Panc1 (cell line): ENCODE data around the gene FBF1. TPM values are rescaled to one million over a fixed set of nuclear protein-coding genes. Genes with fewer than 3 reads are reported as not detected.
"Not testable (repeated sequence)": the region's sequence is repeated elsewhere in the genome, so short reads cannot be mapped to it uniquely, and the experiment has no call there.

ENCODE experiments used
- ATAC-seq: fragments of 200-7000 bp; cut with Tn5 transposase; 2 replicates; pipeline ENCODE4 v1.9.1; 2020; ENCODE audit warnings: mild to moderate bottlenecking, moderate library complexity
- BruUV-seq: library from RNA; stranded (reverse); fragments of 400-500 nt; replicated peaks from 2 replicates; lab custom pipeline; 2021; lab: Mats Ljungman, UMichigan
- CTCF ChIA-PET: fragments of 300-600 bp; sonication (Branson Sonifier 250); formaldehyde crosslinking; loops from one replicate; lab custom pipeline; 2022; ENCODE audit warnings: antibody characterized with exemption; lab: Charles Lee
- POLR2A ChIA-PET: fragments of 300-600 bp; sonication (Branson Sonifier 250); formaldehyde crosslinking; loops from one replicate; lab custom pipeline; 2022; ENCODE audit warnings: antibody characterized with exemption; lab: Charles Lee
- DNase-seq: peaks from one replicate; pipeline ENCODE4 v3.0.0-alpha.2; 2010; ENCODE audit warnings: low read depth, low spot score
- H3K27ac ChIP-seq: 2 replicates; pipeline ENCODE4 v1.5.1; 2011; ENCODE audit warnings: mild to moderate bottlenecking, low read length, inconsistent platforms
- H3K27me3 ChIP-seq: fragments of 200-500 bp; sonication (Bioruptor generic); 2 replicates; pipeline ENCODE4 v1.6.0; 2014; ENCODE audit warnings: low read length, inconsistent platforms; ENCODE audit not compliant: control insufficient read depth, insufficient read depth
- H3K36me3 ChIP-seq: fragments of 200-500 bp; sonication (Bioruptor generic); 2 replicates; pipeline ENCODE4 v1.5.1; 2014; ENCODE audit warnings: inconsistent platforms, mild to moderate bottlenecking, low read length, moderate library complexity; ENCODE audit not compliant: control insufficient read depth, insufficient read depth
- H3K4me1 ChIP-seq: 2 replicates; pipeline ENCODE4 v1.5.1; 2011; ENCODE audit warnings: inconsistent platforms, mild to moderate bottlenecking, low read length, moderate library complexity; ENCODE audit not compliant: control insufficient read depth, insufficient read depth
- H3K4me3 ChIP-seq, 2 experiments: 2 replicates each; pipeline ENCODE4 v1.5.1; 2011 to 2012; ENCODE audit warnings: low read depth in 2 of 2, low read length in 2 of 2, mild to moderate bottlenecking in 2 of 2, inconsistent platforms in 1 of 2, moderate library complexity in 1 of 2
- H3K9me3 ChIP-seq: fragments of 200-500 bp; sonication (Bioruptor generic); 2 replicates; pipeline ENCODE4 v1.5.1; 2014; ENCODE audit warnings: low read depth, mild to moderate bottlenecking, inconsistent platforms, low read length, moderate library complexity; ENCODE audit not compliant: control insufficient read depth, insufficient read depth
- POLR2AphosphoS5 ChIP-seq: IDR thresholded peaks from 2 replicates; pipeline ENCODE4 v1.6.1; 2012; ENCODE audit warnings: mild to moderate bottlenecking, low read depth, low read length, moderate library complexity
- REST ChIP-seq, 2 experiments: IDR thresholded peaks; 2 replicates each; pipeline ENCODE4 v1.6.1; 2011 to 2012; ENCODE audit warnings: low read depth in 2 of 2, control low read depth in 1 of 2, low read length in 1 of 2, mild to moderate bottlenecking in 1 of 2, moderate library complexity in 1 of 2; ENCODE audit not compliant: insufficient read depth in 1 of 2
- SIN3A ChIP-seq: IDR thresholded peaks from 2 replicates; pipeline ENCODE4 v1.6.1; 2012; ENCODE audit warnings: low read depth, mild to moderate bottlenecking, low read length, moderate library complexity, borderline replicate concordance; ENCODE audit not compliant: insufficient read depth
- in situ Hi-C: cut with HindIII; loops from 2 replicates; pipeline ENCODE4 v1.10.0; 2016; ENCODE audit warnings: low sequenced_read_pairs, low pct_unique_long_range_greater_than_20kb
- intact Hi-C: fragments of 100-400 bp; cut with micrococcal nuclease; formaldehyde crosslinking; loops from one replicate; pipeline ENCODE4 v1.10.0; 2022; ENCODE audit not compliant: unreplicated experiment
- total RNA-seq: library from RNA; stranded (reverse); gene quantifications from one replicate; pipeline ENCODE4 v1.2.1, GENCODE V29; 2021; ENCODE audit not compliant: unreplicated experiment
- TF ChIP-seq, protein P1 (sequence below): fragments of 450-650 bp; IDR thresholded peaks from 2 replicates; pipeline ENCODE4 v1.5.1; 2017; ENCODE audit warnings: mild to moderate bottlenecking

Gene FBF1
- total RNA-seq, 1 experiment from 2014 or later: 32.5 TPM

DNA sequence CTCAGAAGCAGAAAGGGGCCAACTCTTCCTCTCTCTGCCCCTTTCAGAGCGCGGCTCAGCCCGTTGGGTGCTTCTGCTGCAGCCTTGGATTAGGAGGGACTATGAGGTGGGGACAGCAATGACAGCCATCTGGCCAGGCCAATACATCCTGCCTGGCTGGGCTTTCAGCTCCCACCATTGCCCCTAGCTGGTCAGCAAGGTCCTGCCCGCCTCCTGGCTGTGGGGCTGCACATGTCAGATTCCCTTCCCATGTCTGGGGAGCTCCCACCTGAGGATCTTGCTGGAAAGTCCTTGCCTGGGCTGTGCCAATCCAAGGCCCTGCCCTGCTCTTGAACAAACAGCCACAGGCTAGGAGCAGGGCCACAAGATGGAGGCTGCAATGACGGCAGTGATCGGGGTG lies 52.4 kb downstream of the FBF1 start:
- H3K4me1 ChIP-seq: no peaks in the 10 kb centered on the region
- ChIA-PET CTCF (interaction anchor here (0.7 kb wide), 1 partner anchor 21 kb away, joined by 4 read pairs; no protein-coding TSS in a partner anchor), POLR2A (no interaction called here)
- no peak overlapping the region for H3K4me3 ChIP-seq
- H3K27me3 ChIP-seq: no peaks in the 10 kb centered on the region
- intact Hi-C loops: no loop called here
- no peaks in the 10 kb centered on the region for H3K9me3 ChIP-seq
- no peak overlapping the region for H3K27ac ChIP-seq
- BruUV-seq: no TSS peak
- no peak for ATAC-seq
- 0 out of 2 replicates have a peak, but pooled peaks have one; percentile 42 for TF ChIP-seq POLR2AphosphoS5
- TF ChIP-seq REST (IDR thresholded peaks at IDR 0.05; ENCODE audit: insufficient read depth in 1 of 2, low read depth in 2 of 2, low read length in 1 of 2): no peak
- H3K36me3 ChIP-seq: no peaks in the 10 kb centered on the region
- in situ Hi-C loops: no loop called here
- no peak for DNase-seq

DNA sequence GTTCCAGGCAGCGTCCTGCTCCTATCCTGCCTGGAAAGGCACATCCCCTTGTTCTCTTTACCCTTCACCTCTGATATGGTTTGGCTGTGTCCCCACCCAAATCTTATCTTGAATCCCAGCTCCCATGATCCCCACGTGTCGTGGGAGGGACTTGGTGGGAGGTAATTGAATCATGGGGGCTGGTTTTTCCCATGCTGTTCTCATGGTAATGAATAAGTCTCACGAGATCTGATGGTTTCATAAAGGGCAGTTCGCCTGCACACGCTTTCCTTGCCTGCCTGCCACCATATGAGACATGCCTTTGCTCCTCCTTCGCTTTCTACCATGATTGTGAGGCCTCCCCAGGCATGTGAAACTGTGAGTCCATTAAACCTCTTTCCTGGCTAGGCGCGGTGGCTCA lies 55.0 kb downstream of the FBF1 start:
- POLR2A ChIA-PET, H3K27me3 ChIP-seq, ATAC-seq, BruUV-seq, in situ Hi-C loops, H3K36me3 ChIP-seq, H3K4me1 ChIP-seq, H3K4me3 ChIP-seq, H3K9me3 ChIP-seq, H3K27ac ChIP-seq, CTCF ChIA-PET, intact Hi-C loops, DNase-seq: not testable (repeated sequence)

DNA sequence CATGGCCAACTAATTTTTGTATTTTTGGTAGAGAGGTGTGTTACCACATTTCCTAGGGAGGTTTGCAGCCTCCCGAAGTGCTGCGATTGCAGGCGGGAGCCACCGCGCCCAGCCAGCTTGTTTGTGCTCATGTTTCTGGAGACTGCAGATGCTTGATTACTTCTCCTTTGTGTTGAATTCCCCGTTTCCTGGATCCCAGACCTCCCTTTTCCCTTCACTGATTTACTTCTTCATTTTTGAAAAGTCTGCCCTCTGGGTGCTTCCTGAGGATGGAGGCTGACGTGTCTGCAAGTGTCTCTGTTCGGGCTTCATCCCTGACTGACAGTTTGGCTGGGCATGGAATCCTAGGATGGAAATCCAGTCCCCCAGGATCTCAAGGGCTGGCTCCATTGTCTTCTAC lies 55.4 kb downstream of the FBF1 start:
- TF ChIP-seq, protein P1, sequence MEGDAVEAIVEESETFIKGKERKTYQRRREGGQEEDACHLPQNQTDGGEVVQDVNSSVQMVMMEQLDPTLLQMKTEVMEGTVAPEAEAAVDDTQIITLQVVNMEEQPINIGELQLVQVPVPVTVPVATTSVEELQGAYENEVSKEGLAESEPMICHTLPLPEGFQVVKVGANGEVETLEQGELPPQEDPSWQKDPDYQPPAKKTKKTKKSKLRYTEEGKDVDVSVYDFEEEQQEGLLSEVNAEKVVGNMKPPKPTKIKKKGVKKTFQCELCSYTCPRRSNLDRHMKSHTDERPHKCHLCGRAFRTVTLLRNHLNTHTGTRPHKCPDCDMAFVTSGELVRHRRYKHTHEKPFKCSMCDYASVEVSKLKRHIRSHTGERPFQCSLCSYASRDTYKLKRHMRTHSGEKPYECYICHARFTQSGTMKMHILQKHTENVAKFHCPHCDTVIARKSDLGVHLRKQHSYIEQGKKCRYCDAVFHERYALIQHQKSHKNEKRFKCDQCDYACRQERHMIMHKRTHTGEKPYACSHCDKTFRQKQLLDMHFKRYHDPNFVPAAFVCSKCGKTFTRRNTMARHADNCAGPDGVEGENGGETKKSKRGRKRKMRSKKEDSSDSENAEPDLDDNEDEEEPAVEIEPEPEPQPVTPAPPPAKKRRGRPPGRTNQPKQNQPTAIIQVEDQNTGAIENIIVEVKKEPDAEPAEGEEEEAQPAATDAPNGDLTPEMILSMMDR: no peak
- no peak for TF ChIP-seq SIN3A
- in situ Hi-C loops: no loop called here

More for the DNA sequence above, 55.4 kb downstream of the FBF1 start:
- Histone ChIP-seq H3K4me3 (no peak overlapping the region), H3K4me1 (no peaks in the 10 kb centered on the region), H3K27me3 (no peaks in the 10 kb centered on the region), H3K9me3 (no peaks in the 10 kb centered on the region), H3K27ac (no peak overlapping the region), H3K36me3 (no peaks in the 10 kb centered on the region)
- POLR2A ChIA-PET: no interaction called here
- CTCF ChIA-PET: no interaction called here
- no TSS peak for BruUV-seq
- no peak for DNase-seq
- no peak for ATAC-seq
- intact Hi-C loops: no loop called here
